ENCODE data around the gene SEC24A.
"Not testable (repeated sequence)": the region's sequence is repeated elsewhere in the genome, so short reads cannot be mapped to it uniquely, and the experiment has no call there.

SEC24A gene

DNA sequence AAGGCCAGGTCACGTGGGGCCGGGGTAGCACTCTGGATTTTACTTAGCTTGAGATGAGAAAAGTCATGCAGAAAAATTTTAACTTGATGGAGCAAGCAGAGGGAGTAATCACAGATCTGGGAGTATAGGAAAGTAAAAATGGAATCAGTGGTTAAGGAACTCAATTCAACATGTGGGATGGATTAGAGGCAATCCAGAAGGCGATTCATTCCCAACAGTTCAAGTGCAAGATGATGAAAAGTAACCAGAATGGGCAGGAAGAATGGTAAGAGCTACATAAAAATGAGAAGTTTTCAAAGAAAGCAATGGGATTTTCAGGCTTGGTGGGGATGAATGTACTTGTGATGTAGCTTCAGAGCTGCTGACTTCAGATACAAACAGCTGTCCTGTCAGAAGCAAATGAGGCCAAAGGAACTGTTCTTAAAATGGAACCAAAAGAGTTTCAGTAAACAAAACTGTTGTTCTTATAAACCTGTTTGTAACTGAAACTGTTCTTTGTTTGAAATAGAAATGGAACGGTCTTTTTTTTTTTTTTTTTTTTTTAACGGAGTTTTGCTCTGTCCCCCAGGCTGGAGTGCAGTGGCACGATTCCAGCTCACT lies 5.6 kb upstream of the SEC24A start:
- FAIRE-seq (peak; percentile 51), DNase-seq (ENCODE audit: insufficient read length, low spot score) (no peak)
- TF ChIP-seq POU2F2 (IDR thresholded peaks at IDR 0.05; ENCODE audit: low read depth, low read length) = no peak

DNA sequence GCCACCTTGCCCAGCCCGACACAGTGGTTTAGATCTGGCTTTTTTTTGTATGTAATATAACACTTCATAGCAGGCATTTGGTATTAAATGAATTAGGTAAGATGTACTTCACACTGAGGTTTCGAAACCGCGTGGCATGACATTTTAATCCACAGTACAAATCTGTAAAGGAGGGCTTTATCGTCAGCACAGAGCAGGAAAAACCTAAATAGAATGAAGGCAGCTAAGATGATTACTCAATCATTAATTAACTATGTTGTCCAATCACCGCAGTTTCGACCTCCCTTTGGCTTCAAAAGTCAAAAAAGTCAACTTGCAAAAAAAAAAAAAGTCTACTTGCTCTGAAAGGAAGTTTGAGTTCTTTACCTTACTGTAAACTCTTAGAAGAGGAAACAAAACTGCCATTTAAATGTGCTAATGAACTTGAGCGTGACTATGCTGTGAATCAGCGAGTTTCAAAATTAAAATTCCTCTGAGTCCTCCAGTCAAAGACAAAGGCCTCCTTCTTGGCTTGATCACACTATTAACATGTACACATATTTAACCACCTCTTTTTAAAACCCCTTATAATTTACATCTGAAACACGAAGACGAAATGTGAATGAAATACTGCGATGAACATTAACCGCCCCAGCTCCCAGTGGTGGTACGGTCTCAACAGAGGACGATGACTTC lies 698 bp upstream of the SEC24A start:
- DNase-seq (ENCODE audit: insufficient read length, low spot score) (no peak), FAIRE-seq (no peak)
- no peak for TF ChIP-seq PAX5 (IDR thresholded peaks at IDR 0.05; ENCODE audit: insufficient read depth, low read length, severe bottlenecking)
- TF ChIP-seq TAF1 (IDR thresholded peaks at IDR 0.05; ENCODE audit: low read depth, low read length) = no peak

DNA sequence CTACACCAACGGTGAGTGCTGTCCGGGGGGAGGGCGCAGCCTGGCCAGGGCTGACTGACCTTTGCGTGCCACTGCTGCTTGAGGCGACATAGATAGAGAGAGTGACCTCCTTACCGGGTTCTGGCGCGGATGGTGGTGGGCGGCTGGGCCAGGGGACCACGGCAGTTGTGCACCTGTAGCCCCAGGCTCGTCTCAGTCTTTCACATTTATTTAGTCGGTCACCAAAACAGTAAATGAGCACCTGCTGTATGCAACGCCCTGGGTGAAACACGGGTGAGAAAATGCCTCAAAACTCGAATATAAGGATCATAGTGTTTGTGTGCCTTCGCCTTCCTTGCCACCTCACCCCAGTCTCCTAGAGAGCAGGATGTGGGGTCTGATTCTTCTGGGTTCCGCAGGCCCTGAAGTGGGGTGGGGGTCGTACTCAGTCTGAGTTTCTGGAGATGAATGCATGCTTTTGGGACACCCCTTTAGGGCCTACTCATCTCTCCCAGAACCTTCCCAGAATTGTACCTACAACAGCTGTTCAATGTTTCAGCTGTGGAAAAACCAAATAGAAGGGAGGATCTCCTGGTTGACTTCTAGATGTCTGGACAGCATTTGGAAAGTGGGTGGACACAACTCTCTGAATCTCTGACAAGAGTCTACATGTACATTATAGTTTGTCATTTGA lies 714 bp downstream of the SEC24A start:
- DNase-seq (ENCODE audit: insufficient read length, low spot score) (no peak), FAIRE-seq (no peak)
- no peak for TF ChIP-seq POLR2A (IDR thresholded peaks at IDR 0.05; ENCODE audit: low read depth, low read length)
- no peak for TF ChIP-seq POLR2AphosphoS5 (IDR thresholded peaks at IDR 0.05; ENCODE audit: low read depth, low read length)
- TF ChIP-seq TAF1 (IDR thresholded peaks at IDR 0.05; ENCODE audit: low read depth, low read length) = no peak; the same call in 1 of the 2 replicates
- no peak for TF ChIP-seq PAX5 (IDR thresholded peaks at IDR 0.05; ENCODE audit: insufficient read depth, low read length, severe bottlenecking)
- TF ChIP-seq SPI1 (IDR thresholded peaks at IDR 0.05; ENCODE audit: low read depth, low read length) = no peak
- no peak for TF ChIP-seq POU2F2 (IDR thresholded peaks at IDR 0.05; ENCODE audit: low read depth, low read length)

DNA sequence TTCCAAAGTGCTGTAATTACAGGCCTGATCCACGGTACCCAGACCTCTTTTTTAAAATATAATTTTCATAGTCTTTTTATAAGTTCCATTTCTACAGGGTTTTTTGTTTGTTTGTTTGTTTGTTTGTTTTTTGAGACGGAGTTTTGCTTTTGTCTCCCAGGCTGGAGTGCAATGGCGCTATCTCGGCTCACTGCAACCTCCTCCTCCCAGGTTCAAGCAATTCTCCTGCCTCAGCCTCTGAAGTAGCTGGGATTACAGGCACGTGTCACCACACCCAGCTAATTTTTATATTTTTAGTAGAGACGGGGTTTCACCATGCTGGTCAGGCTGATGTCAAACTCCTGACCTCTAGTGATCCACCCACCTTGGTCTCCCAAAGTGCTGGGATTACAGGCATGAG lies 2.1 kb downstream of the SEC24A start:
- not testable (repeated sequence) for FAIRE-seq; DNase-seq (ENCODE audit: insufficient read length, low spot score)

DNA sequence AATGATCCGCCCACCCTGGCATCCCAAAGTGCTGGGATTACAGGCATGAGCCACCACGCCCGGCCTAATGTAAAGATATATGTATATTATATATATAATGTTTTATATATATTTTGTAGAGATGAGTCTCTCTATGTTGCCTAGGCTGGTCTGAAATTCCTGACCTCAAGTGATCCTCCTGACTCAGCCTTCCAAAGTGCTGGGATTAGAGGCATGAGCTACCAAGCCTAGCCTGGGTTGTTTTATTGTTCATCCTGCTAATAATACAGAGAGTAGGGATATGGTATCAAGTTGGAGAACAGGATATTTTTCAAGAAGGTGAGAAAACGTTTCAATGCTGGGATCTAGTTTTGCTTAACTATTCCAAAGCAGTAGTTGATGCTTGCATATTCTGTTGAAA lies 2.9 kb downstream of the SEC24A start:
- DNase-seq (ENCODE audit: insufficient read length, low spot score) = no peak
- no peak for FAIRE-seq
- no peak for TF ChIP-seq POLR2A (IDR thresholded peaks at IDR 0.05; ENCODE audit: low read depth, low read length)
- TF ChIP-seq POU2F2 (IDR thresholded peaks at IDR 0.05; ENCODE audit: low read depth, low read length) = no peak
- no peak for TF ChIP-seq PAX5 (IDR thresholded peaks at IDR 0.05; ENCODE audit: insufficient read depth, low read length, severe bottlenecking)
- TF ChIP-seq TAF1 (IDR thresholded peaks at IDR 0.05; ENCODE audit: low read depth, low read length) = no peak
- TF ChIP-seq POLR2AphosphoS5 (IDR thresholded peaks at IDR 0.05; ENCODE audit: low read depth, low read length) = no peak

DNA sequence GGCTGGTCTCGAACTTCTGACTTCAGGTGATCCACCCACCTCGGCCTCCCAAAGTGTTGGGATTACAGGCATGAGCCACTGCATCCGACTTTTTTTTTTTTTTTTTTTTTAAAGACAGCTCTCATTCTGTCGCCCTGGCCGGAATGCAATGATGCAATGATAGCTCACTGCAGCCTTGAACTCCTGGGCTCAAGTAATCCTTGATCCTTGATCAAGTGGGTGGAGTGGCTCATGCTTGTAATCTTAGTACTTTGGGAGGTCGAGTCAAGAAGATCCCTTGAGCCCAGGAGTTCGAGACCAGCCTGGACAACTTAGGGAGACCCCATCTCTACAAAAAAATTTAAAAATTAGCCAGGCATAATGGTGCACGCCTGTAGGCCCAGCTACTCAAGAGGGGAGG lies 8.1 kb downstream of the SEC24A start:
- no peak for FAIRE-seq
- no peak for DNase-seq (ENCODE audit: insufficient read length, low spot score)
- TF ChIP-seq TAF1 (IDR thresholded peaks at IDR 0.05; ENCODE audit: low read depth, low read length) = no peak
- TF ChIP-seq POU2F2 (IDR thresholded peaks at IDR 0.05; ENCODE audit: low read depth, low read length) = no peak
- no peak for TF ChIP-seq SPI1 (IDR thresholded peaks at IDR 0.05; ENCODE audit: low read depth, low read length)
- TF ChIP-seq PAX5 (IDR thresholded peaks at IDR 0.05; ENCODE audit: insufficient read depth, low read length, severe bottlenecking) = no peak
- no peak for TF ChIP-seq POLR2AphosphoS5 (IDR thresholded peaks at IDR 0.05; ENCODE audit: low read depth, low read length)
- TF ChIP-seq POLR2A (IDR thresholded peaks at IDR 0.05; ENCODE audit: low read depth, low read length) = no peak

DNA sequence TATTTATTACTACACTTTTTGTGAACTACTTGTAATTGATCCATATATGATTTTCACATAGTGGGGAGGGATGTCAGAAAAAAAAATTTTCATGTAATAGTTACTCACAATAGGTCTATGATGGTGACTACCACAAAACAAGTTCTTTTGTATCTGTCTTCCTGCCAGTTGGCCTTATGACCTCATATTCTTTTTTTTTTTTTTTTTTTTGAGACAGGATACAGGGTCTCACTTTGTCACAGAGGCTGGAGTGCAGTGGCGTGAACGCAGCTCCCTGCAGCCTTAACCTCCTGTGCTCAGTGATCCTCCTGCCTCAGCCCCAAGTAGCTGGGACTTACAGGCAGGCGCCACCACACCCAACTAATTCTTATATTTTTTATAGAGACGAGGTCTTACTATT lies 10.9 kb downstream of the SEC24A start:
- TF ChIP-seq POU2F2 (IDR thresholded peaks at IDR 0.05; ENCODE audit: low read depth, low read length) = no peak
- FAIRE-seq = no peak
- no peak for DNase-seq (ENCODE audit: insufficient read length, low spot score)

DNA sequence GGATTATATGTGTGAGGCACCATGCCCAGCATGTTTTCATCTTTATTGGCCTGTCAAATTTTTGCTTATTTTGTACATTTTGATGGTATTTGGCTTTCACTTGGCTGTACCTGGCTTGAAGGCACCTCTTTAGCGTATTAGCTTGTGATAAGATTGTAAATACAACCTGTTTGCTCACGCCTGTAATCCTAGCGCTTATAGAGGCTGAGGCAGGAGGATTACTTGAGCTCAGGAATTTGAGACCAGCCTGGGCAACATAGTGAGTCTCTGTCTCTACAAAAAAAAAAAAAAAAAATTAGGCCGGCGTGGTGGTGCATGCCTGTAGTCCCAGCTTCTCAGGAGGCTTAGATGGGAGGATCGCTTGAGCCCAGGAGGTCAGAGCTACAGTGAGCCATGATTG lies 11.3 kb downstream of the SEC24A start:
- DNase-seq (ENCODE audit: insufficient read length, low spot score) (no peak), FAIRE-seq (no peak)
- no peak for TF ChIP-seq TAF1 (IDR thresholded peaks at IDR 0.05; ENCODE audit: low read depth, low read length)
- TF ChIP-seq PAX5 (IDR thresholded peaks at IDR 0.05; ENCODE audit: insufficient read depth, low read length, severe bottlenecking) = no peak
- TF ChIP-seq SPI1 (IDR thresholded peaks at IDR 0.05; ENCODE audit: low read depth, low read length) = no peak
- no peak for TF ChIP-seq POU2F2 (IDR thresholded peaks at IDR 0.05; ENCODE audit: low read depth, low read length)
- TF ChIP-seq POLR2A (IDR thresholded peaks at IDR 0.05; ENCODE audit: low read depth, low read length) = no peak
- TF ChIP-seq POLR2AphosphoS5 (IDR thresholded peaks at IDR 0.05; ENCODE audit: low read depth, low read length) = no peak

DNA sequence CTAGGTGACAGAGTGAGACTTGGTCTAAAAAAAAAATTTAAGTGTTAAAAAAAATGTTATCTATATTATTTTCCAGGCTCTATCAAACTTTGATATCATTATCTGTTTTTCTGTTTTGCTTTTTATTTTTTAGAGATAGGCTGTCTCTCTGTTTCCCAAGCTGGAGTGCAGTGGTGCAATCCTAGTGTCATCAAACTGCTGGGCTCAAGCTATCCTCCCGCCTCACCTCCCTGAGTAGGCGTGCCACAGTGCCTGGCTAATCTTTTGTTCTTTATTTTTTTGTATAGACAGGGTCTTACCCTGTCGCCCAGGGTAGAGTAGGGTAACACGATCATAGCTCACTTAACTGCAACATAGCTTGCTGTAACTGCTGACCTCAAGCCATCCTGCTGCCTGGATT lies 14.4 kb downstream of the SEC24A start:
- no peak for TF ChIP-seq POU2F2 (IDR thresholded peaks at IDR 0.05; ENCODE audit: low read depth, low read length)
- no peak for TF ChIP-seq SPI1 (IDR thresholded peaks at IDR 0.05; ENCODE audit: low read depth, low read length)
- TF ChIP-seq TAF1 (IDR thresholded peaks at IDR 0.05; ENCODE audit: low read depth, low read length) = no peak
- TF ChIP-seq POLR2AphosphoS5 (IDR thresholded peaks at IDR 0.05; ENCODE audit: low read depth, low read length) = no peak
- no peak for TF ChIP-seq POLR2A (IDR thresholded peaks at IDR 0.05; ENCODE audit: low read depth, low read length)
- DNase-seq (ENCODE audit: insufficient read length, low spot score) = no peak
- no peak for FAIRE-seq

DNA sequence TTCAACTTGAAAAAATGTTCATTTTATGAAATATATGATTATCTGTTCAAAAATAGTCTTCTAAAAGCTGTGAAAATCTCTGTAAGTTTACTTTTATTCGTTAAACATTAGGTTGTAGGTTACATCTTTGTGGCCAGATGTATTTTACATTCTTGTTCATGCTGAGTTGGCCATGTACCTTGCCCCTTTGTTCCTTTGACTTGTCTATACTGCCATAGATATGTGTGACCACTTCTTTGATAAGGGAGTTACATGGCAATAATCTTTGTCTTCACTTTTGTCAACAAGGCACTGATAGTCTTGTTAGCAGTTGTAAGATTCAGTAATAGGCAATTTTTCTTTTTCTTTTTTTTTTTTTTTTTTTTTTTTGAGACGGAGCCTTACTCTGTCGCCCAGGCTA lies 15.9 kb downstream of the SEC24A start:
- DNase-seq (ENCODE audit: insufficient read length, low spot score) (no peak), FAIRE-seq (no peak)
- no peak for TF ChIP-seq POU2F2 (IDR thresholded peaks at IDR 0.05; ENCODE audit: low read depth, low read length)
- TF ChIP-seq SPI1 (IDR thresholded peaks at IDR 0.05; ENCODE audit: low read depth, low read length) = no peak
- no peak for TF ChIP-seq POLR2AphosphoS5 (IDR thresholded peaks at IDR 0.05; ENCODE audit: low read depth, low read length)
- TF ChIP-seq TAF1 (IDR thresholded peaks at IDR 0.05; ENCODE audit: low read depth, low read length) = no peak
- no peak for TF ChIP-seq PAX5 (IDR thresholded peaks at IDR 0.05; ENCODE audit: insufficient read depth, low read length, severe bottlenecking)
- TF ChIP-seq POLR2A (IDR thresholded peaks at IDR 0.05; ENCODE audit: low read depth, low read length) = no peak

DNA sequence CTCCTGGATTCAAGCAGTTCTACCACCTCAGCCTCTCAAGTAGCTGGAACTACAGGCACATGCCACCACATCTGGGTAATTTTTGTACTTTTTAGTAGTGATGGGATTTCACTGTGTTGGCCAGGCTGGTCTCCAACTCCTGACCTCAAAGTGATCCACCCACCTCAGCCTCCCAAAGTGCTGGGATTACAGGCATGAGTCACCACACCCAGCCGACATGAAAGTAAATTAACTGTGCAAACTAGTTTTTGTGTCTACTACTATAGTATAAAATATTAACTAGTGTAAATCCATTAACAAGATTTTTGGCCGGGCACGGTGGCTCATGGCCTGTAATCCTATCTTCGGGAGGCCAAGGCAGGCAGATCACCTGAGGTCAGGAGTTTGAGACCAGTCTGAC lies 25.0 kb downstream of the SEC24A start:
- not testable (repeated sequence) for DNase-seq (ENCODE audit: insufficient read length, low spot score); FAIRE-seq

DNA sequence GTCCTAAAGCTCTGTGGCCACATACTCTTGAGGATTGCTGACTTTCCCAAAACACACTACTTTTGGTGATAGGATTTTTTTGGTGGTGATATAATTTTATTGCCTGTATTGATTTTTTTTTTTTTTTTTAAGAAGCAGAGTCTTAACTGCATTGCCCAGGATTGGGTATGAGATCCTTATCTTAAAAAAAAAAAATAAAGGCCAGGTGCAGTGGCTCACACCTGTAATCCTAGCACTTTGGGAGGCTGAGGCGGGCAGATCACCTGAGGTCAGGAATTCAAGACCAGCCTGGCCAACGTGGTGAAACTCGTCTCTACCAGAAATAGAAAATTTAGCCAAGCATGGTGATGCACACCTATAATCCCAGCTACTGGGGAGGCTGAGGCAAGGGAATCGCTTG lies 28.8 kb downstream of the SEC24A start:
- not testable (repeated sequence) for FAIRE-seq; DNase-seq (ENCODE audit: insufficient read length, low spot score)

DNA sequence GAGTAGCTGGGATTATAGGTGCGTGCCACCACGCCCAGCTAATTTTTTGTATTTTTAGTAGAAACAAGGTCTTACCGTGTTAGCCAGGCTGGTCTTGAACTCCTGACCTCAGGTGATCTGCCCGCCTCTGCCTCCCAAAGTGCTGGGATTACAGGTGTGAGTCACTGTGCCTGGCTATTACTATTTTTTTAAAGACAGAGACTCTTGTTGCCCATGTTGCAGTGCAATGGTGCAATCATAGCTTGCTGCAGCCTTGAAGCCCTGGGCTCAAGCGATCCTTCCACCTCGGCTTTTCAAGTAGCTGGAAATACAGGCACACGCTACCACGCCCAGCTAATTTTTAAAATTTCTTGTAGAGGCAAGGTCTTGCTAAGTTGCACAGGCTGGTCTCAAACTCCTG lies 41.6 kb downstream of the SEC24A start:
- not testable (repeated sequence) for FAIRE-seq; DNase-seq (ENCODE audit: insufficient read length, low spot score)

All from GM12891 (cell line).